ENCODE results near the gene ASPHD2.

ASPHD2 gene

GRCh38 chr22:26428515-26429457 lies at the start of gene ASPHD2:
ASPHD2 (plus strand) TSS chr22:26429260; CDS start chr22:26433616, 4,356 bp downstream.
- Histone ChIP-seq H3K4me1 (no peaks in the 10 kb centered on the region), H3K36me3 (replicated peaks) (no peaks in the 10 kb centered on the region), H3K9me3 (no peaks in the 10 kb centered on the region), H3K4me3 (peak within 1 kb of the TSS; percentile 40), H3K27me3 (ENCODE audit: low read depth) (peaks cover 3% of the 10 kb centered on the region; the same call in 1 of the 2 replicates)
- in situ Hi-C loops (cut with MboI; ENCODE audit: low sequenced_read_pairs), result no loop called here
- peak; percentile 63 to 75 for DNase-seq (ENCODE audit: low spot score in 2 of 2)

DNA sequence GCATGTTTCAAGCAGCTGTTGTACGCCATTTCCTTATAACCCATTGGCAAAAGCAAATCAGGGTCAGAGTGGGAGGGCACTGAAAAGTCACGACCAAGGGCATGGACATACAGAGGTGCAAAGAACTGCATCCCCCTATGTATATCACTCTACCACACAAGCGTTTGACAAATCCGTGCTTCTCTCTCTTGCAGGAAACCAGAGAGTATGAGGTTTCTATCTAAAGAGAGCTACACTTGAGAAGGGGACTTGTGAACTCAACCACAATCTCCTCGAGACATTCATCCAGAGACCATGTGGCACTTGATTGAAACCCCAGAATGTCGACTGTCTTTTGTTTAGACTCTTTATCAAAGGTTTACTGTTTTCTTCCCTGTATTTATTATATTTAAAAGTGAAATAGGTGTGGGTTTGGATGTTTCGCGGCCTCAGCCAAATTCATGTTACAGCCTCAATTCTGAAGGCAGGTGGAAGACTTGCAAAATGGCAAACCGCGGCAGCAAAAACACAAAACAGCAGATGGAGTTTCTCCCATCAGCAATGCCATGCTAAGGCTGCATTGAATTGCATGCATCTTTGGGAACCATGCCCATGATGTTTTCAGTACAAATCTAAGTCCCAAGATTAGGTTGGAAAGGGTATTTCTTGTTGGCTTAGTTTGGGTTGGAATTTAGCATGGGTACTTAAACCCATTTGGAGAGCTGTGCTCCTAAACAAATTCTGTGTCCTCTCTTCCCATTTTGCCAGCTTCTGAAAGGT lies 48.8 kb upstream of the ASPHD2 start:
- DNase-seq (ENCODE audit: low spot score in 2 of 2), result no peak
- H3K9me3 ChIP-seq, result no peaks in the 10 kb centered on the region
- H3K4me1 ChIP-seq, result no peaks in the 10 kb centered on the region
- H3K27me3 ChIP-seq (ENCODE audit: low read depth), result peaks cover 52% of the 10 kb centered on the region
- in situ Hi-C loops (cut with MboI; ENCODE audit: low sequenced_read_pairs), result no loop called here
- no peaks in the 10 kb centered on the region for H3K36me3 ChIP-seq (replicated peaks)
- H3K4me3 ChIP-seq, result no peak overlapping the region

GRCh38 chr22:26382782-26383181 lies 46.3 kb upstream of the ASPHD2 start:
- Histone ChIP-seq H3K36me3 (replicated peaks) (no peaks in the 10 kb centered on the region), H3K9me3 (no peaks in the 10 kb centered on the region), H3K4me3 (no peak overlapping the region), H3K27me3 (ENCODE audit: low read depth) (peaks cover 45% of the 10 kb centered on the region), H3K4me1 (no peaks in the 10 kb centered on the region)
- no peak for DNase-seq (ENCODE audit: low spot score in 2 of 2)
- in situ Hi-C loops (cut with MboI; ENCODE audit: low sequenced_read_pairs), result no loop called here

GRCh38 chr22:26383968-26384556 lies 45.0 kb upstream of the ASPHD2 start:
- Histone ChIP-seq H3K4me3 (no peak overlapping the region), H3K4me1 (no peaks in the 10 kb centered on the region), H3K27me3 (ENCODE audit: low read depth) (peaks cover 45% of the 10 kb centered on the region), H3K9me3 (no peaks in the 10 kb centered on the region), H3K36me3 (replicated peaks) (no peaks in the 10 kb centered on the region)
- in situ Hi-C loops (cut with MboI; ENCODE audit: low sequenced_read_pairs), result no loop called here
- no peak for DNase-seq (ENCODE audit: low spot score in 2 of 2)

DNA sequence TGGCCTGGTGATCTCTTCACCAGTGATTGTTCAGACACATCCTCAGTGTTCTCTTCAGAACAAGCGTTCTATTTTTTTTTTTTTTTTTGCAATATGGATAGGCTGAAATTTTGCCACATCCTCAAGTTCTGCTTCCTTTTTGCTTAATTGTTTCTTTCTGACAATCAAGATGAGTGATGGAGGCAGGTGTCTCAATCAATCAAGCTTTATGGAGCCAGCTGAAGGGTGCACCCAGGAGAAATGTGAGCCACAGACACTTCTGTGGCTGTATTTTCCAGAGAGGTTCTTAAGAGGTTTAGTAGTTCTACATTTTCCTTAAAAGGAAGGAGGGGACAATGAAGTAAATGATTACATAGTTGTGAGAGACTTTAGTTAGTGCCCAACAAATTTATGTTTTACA lies 43.9 kb upstream of the ASPHD2 start:
- Histone ChIP-seq H3K9me3 (no peaks in the 10 kb centered on the region), H3K27me3 (ENCODE audit: low read depth) (peaks cover 41% of the 10 kb centered on the region), H3K4me1 (no peaks in the 10 kb centered on the region), H3K36me3 (replicated peaks) (no peaks in the 10 kb centered on the region), H3K4me3 (no peak overlapping the region)
- in situ Hi-C loops (cut with MboI; ENCODE audit: low sequenced_read_pairs), result no loop called here
- no peak for DNase-seq (ENCODE audit: low spot score in 2 of 2)

GRCh38 chr22:26389125-26389524 lies 39.9 kb upstream of the ASPHD2 start:
- Histone ChIP-seq H3K4me1 (no peaks in the 10 kb centered on the region), H3K36me3 (replicated peaks) (no peaks in the 10 kb centered on the region), H3K4me3 (no peak overlapping the region), H3K27me3 (ENCODE audit: low read depth) (peaks cover 7% of the 10 kb centered on the region; the same call in 1 of the 2 replicates), H3K9me3 (no peaks in the 10 kb centered on the region)
- DNase-seq (ENCODE audit: low spot score in 2 of 2), result no peak
- in situ Hi-C loops (cut with MboI; ENCODE audit: low sequenced_read_pairs), result no loop called here

- DNase-seq (ENCODE audit: low spot score in 2 of 2), result no peak
- H3K4me1 ChIP-seq, result no peaks in the 10 kb centered on the region
- H3K4me3 ChIP-seq, result no peak overlapping the region
- H3K9me3 ChIP-seq, result no peaks in the 10 kb centered on the region
- in situ Hi-C loops (cut with MboI; ENCODE audit: low sequenced_read_pairs), result no loop called here
- H3K27me3 ChIP-seq (ENCODE audit: low read depth), result no peaks in the 10 kb centered on the region
- no peaks in the 10 kb centered on the region for H3K36me3 ChIP-seq (replicated peaks)
Measured at GRCh38 chr22:26391091-26391490, 38.0 kb upstream of the ASPHD2 start.

DNA sequence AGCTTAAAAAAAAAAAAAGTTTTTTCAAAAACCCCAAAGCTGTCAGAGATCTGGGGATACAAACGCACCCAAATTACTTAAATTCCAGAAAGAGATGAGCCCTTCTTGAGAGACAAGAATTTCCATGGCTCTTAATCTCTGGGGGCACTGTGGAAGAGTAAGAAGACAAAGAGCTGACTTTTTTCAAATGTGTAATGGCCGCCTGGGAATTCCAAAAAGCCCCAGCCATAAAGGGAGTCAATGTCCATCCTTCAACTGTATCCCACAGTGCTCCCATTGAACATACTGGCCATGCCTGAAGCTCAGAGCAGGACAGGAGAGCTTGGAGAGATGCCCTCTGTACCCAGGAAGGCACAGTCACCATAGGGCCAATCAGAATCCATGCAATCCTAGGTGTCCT lies 37.4 kb upstream of the ASPHD2 start:
- no peaks in the 10 kb centered on the region for H3K4me1 ChIP-seq
- in situ Hi-C loops (cut with MboI; ENCODE audit: low sequenced_read_pairs), result no loop called here
- no peaks in the 10 kb centered on the region for H3K9me3 ChIP-seq
- H3K27me3 ChIP-seq (ENCODE audit: low read depth), result no peaks in the 10 kb centered on the region
- H3K36me3 ChIP-seq (replicated peaks), result no peaks in the 10 kb centered on the region
- no peak overlapping the region for H3K4me3 ChIP-seq
- DNase-seq (ENCODE audit: low spot score in 2 of 2), result no peak

DNA sequence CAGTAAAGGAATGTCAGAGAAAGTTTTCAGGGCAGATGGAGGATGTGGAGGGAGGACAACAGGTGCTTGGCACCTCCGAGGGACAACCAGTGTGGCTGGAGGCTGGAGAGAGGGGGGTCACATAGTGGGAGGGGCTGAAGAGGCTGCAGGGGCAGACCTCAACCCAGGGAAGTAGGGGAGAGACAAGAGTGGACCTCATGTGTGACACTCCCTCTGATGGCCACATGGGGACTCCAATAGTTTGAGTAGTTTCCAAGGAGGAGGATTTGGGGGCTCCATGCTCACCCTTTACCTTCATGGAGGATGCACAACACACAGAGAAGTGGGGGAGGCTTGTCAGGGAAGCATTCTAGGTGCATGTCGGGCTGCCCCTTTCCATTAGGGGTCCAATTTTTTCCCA lies 35.1 kb upstream of the ASPHD2 start:
- Histone ChIP-seq H3K36me3 (replicated peaks) (no peaks in the 10 kb centered on the region), H3K4me3 (no peak overlapping the region), H3K4me1 (no peaks in the 10 kb centered on the region), H3K9me3 (no peaks in the 10 kb centered on the region), H3K27me3 (ENCODE audit: low read depth) (no peaks in the 10 kb centered on the region)
- in situ Hi-C loops (cut with MboI; ENCODE audit: low sequenced_read_pairs), result no loop called here
- no peak for DNase-seq (ENCODE audit: low spot score in 2 of 2)

DNA sequence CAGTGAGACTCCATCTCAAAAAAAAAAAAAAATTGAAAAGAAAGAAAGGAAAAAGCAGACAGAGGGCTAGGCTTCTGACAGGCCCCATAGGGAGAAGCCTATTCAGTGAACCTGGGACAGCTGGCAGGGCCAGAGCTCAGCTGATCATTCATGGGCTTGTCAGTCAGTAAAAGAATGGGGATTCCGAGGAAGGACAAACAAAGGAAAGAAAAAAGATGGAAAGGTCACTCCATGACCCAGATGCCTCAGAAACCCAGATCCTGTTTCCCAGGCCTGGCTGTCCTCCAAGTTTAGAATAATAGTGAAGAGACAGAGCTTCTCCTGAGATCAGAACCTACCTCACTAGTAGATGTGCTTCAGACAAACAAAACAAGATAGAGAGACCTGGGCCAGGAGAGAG lies 34.3 kb upstream of the ASPHD2 start:
- H3K27me3 ChIP-seq (ENCODE audit: low read depth), result no peaks in the 10 kb centered on the region
- DNase-seq (ENCODE audit: low spot score in 2 of 2), result peak; percentile 37 to 43
- in situ Hi-C loops (cut with MboI; ENCODE audit: low sequenced_read_pairs), result no loop called here
- H3K36me3 ChIP-seq (replicated peaks), result no peaks in the 10 kb centered on the region
- H3K9me3 ChIP-seq, result no peaks in the 10 kb centered on the region
- no peak overlapping the region for H3K4me3 ChIP-seq
- H3K4me1 ChIP-seq, result no peaks in the 10 kb centered on the region

DNA sequence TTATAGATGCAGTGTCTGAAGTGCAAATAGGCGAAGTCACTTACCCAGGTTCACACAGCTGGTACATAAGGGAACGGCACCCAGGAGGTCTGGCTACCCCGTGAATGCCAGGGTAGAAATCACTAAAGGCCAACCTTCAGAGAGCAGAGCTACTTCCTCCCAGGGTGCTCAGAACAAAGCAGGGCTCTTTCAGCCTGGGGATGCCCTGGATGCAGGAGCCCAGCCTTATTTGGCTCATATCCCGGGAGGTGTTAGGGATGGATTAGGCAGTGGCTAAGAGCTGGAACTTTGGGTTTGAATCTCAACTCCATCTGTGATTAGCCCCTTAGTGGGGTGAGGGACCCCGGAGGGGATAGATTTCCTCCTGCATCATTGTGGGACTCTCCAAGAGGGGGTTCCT lies 33.1 kb upstream of the ASPHD2 start:
- Histone ChIP-seq H3K9me3 (no peaks in the 10 kb centered on the region), H3K27me3 (ENCODE audit: low read depth) (no peaks in the 10 kb centered on the region), H3K36me3 (replicated peaks) (no peaks in the 10 kb centered on the region), H3K4me1 (no peaks in the 10 kb centered on the region), H3K4me3 (no peak overlapping the region)
- no peak for DNase-seq (ENCODE audit: low spot score in 2 of 2)
- in situ Hi-C loops (cut with MboI; ENCODE audit: low sequenced_read_pairs), result no loop called here

DNA sequence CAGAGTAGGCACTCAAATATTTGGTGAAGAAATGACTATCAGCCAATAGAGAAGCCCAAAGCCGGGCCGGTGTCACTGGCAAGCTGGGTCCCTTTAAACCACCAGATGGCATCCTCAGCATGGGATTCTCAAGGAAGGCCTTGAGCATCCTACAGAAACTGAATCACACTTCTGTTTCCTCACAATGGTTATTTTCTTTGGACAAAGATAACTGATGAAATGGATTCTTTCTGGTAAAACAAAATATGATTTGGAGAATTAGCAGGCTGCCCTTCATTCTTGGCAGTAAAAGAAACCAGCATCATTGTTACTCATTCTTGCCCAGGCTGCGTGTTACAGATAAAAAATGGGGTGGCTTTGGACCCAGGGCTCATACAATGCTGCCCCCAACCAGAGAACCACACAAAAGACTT lies 30.3 kb upstream of the ASPHD2 start:
- Histone ChIP-seq H3K36me3 (replicated peaks) (no peaks in the 10 kb centered on the region), H3K27me3 (ENCODE audit: low read depth) (no peaks in the 10 kb centered on the region), H3K9me3 (no peaks in the 10 kb centered on the region), H3K4me3 (no peak overlapping the region), H3K4me1 (no peaks in the 10 kb centered on the region)
- peak; percentile 14 to 59 for DNase-seq (ENCODE audit: low spot score in 2 of 2)
- in situ Hi-C loops (cut with MboI; ENCODE audit: low sequenced_read_pairs), result no loop called here

- in situ Hi-C loops (cut with MboI; ENCODE audit: low sequenced_read_pairs), result no loop called here
- Histone ChIP-seq H3K27me3 (ENCODE audit: low read depth) (peaks cover 4% of the 10 kb centered on the region; the same call in 1 of the 2 replicates), H3K36me3 (replicated peaks) (no peaks in the 10 kb centered on the region), H3K4me3 (no peak overlapping the region), H3K9me3 (no peaks in the 10 kb centered on the region), H3K4me1 (no peaks in the 10 kb centered on the region)
- no peak for DNase-seq (ENCODE audit: low spot score in 2 of 2)
Measured at GRCh38 chr22:26399289-26399688, 29.8 kb upstream of the ASPHD2 start.

DNA sequence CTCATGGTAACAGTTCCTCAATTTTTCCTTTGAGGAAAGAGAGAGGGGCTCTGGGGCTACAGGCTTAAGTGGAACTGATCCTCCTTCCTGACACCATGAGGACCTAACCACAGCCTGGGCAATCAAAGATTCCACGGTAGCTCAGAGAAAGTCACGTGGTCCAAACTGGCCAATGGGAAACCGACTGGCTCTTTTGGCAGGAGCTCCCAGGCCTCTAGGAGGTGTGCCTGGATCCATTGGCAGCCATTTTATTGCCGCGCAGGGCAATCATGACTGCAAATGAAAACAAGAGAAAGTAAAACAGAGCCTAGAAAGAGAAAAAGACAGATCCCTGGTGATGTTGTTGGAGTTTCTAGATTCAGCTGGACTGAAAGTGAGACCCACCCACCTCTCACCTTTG lies 27.3 kb upstream of the ASPHD2 start:
- Histone ChIP-seq H3K9me3 (no peaks in the 10 kb centered on the region), H3K4me3 (no peak overlapping the region), H3K27me3 (ENCODE audit: low read depth) (peaks cover 12% of the 10 kb centered on the region; the same call in 1 of the 2 replicates), H3K36me3 (replicated peaks) (no peaks in the 10 kb centered on the region), H3K4me1 (no peaks in the 10 kb centered on the region)
- in situ Hi-C loops (cut with MboI; ENCODE audit: low sequenced_read_pairs), result no loop called here
- peak in 1 of 2 experiments; percentile 31 for DNase-seq (ENCODE audit: low spot score in 2 of 2)
